Skeletal muscle tissue (tissue), 4 donors: ENCODE results near the gene SCRN2. TPM values are rescaled to one million over a fixed set of nuclear protein-coding genes. Genes with fewer than 3 reads are reported as not detected.

Source experiments
- H3K27ac ChIP-seq: one replicate; pipeline ENCODE4 v1.7.0; 2013; ENCODE audit warnings: mild to moderate bottlenecking, low read depth, low read length, inconsistent platforms
- H3K27me3 ChIP-seq, 3 donors: one replicate each; pipeline ENCODE4 v1.7.0; 2013; ENCODE audit warnings: low read length in 3 of 3; ENCODE audit not compliant: control insufficient read depth in 3 of 3, insufficient read depth in 3 of 3
- H3K36me3 ChIP-seq, 3 donors: one replicate each; pipeline ENCODE4 v1.7.0; 2013; ENCODE audit warnings: low read length in 3 of 3; ENCODE audit not compliant: control insufficient read depth in 3 of 3, insufficient read depth in 3 of 3
- H3K4me1 ChIP-seq, 3 donors: one replicate each; pipeline ENCODE4 v1.7.0; 2013; ENCODE audit warnings: low read length in 3 of 3, mild to moderate bottlenecking in 3 of 3; ENCODE audit not compliant: control insufficient read depth in 3 of 3, insufficient read depth in 3 of 3
- H3K4me3 ChIP-seq, 3 donors: one replicate each; pipeline ENCODE4 v1.7.0; 2013; ENCODE audit warnings: low read length in 3 of 3
- H3K9ac ChIP-seq, 3 donors: one replicate each; pipeline ENCODE4 v1.7.0; 2013; ENCODE audit warnings: low read length in 3 of 3, mild to moderate bottlenecking in 3 of 3, moderate library complexity in 2 of 3, low read depth in 1 of 3
- H3K9me3 ChIP-seq, 3 donors: one replicate each; pipeline ENCODE4 v1.7.0; 2013; ENCODE audit warnings: low read length in 3 of 3; ENCODE audit not compliant: control insufficient read depth in 3 of 3
- total RNA-seq: library from RNA; depleted of rRNA; stranded (reverse); fragments of >200 nt; gene quantifications from one replicate; pipeline ENCODE4 v1.2.3, GENCODE V29; 2014
- donor health status: Osteomylitis.

SCRN2 gene
- total RNA-seq, 1 donor from 2014 or later = 29.2 TPM

- no peak overlapping the region for H3K27ac ChIP-seq
- H3K36me3 ChIP-seq = no peaks in the 10 kb centered on the region
- H3K9ac ChIP-seq = no peak overlapping the region
- H3K4me3 ChIP-seq = no peak overlapping the region
- no peaks in the 10 kb centered on the region for H3K27me3 ChIP-seq
- no peaks in the 10 kb centered on the region for H3K9me3 ChIP-seq
- peaks cover 3 to 8% (median 4%) of the 10 kb centered on the region in 3 donors for H3K4me1 ChIP-seq
Measured at GRCh38 chr17:47800686-47801085, 40.4 kb downstream of the SCRN2 start.

DNA sequence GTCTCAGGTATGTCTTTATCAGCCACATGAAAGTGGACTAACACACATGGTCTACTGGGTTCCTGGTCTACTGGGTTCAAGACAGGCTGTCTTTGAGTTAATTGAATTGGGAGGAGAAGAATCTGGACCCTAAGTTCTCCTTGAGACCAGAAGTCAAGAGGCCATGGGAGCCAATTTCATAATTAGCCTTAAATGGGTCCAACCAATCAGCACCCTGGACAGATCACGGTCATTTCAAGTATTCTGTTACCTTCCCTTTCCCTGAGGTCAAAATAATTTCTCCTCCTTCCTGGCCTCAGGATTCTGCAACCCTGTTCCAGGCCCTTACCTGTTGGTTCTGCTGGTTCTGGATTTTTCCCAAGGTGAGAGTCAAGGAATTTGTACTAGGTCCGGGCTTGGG is 43.3 kb downstream of the SCRN2 start:
- no peak overlapping the region for H3K4me3 ChIP-seq
- H3K4me1 ChIP-seq = no peaks in the 10 kb centered on the region
- H3K27ac ChIP-seq = no peak overlapping the region
- H3K9ac ChIP-seq = no peak overlapping the region
- H3K36me3 ChIP-seq = no peaks in the 10 kb centered on the region
- H3K27me3 ChIP-seq = peaks cover 4 to 12% (median 7%) of the 10 kb centered on the region in 3 donors
- H3K9me3 ChIP-seq = no peaks in the 10 kb centered on the region

DNA sequence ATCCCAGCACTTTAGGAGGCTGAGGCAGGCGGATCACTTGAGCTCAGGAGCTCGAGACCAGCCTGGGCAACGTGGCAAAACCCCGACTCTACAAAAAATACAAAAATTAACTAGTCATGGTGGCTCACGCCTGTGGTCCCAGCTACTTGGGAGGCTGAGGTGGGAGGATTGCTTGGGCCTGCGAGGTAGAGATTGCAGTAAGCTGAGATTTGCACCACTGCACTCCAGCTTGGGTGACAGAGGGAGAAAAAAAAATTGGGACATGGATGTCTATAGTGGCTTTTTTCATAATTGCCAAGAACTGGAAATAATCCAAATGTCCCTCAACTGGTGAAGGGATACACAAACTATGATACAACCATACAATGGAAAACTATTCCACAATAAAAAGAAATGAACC is 48.1 kb downstream of the SCRN2 start:
- H3K9ac ChIP-seq = no peak overlapping the region
- H3K4me1 ChIP-seq = peaks cover 0 to 9% (median 3%) of the 10 kb centered on the region in 3 donors
- H3K36me3 ChIP-seq = no peaks in the 10 kb centered on the region
- peaks cover 29 to 38% (median 30%) of the 10 kb centered on the region in 3 donors for H3K27me3 ChIP-seq
- no peak overlapping the region for H3K27ac ChIP-seq
- no peak overlapping the region for H3K4me3 ChIP-seq
- H3K9me3 ChIP-seq = no peaks in the 10 kb centered on the region

DNA sequence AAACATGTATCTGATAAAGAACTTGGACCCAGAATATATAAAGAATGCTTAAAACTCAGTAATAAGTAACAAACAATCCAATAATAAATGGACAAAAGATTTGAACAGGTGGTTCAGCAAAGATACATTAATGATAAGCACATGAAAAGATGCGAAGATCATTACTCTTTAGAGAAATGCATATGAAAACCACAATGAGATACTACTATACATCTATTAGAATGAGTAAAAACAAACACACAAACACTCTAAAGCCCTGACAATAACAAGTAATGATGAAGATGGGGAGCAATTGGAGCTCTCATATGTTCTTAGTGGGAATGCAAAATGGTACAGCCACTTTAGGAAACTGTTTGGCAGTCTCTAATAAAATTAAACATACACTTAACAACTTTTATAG is 48.6 kb downstream of the SCRN2 start:
- no peak overlapping the region for H3K4me3 ChIP-seq
- H3K4me1 ChIP-seq = peaks cover 0 to 9% (median 3%) of the 10 kb centered on the region in 3 donors
- H3K9ac ChIP-seq = no peak overlapping the region
- H3K27ac ChIP-seq = no peak overlapping the region
- H3K36me3 ChIP-seq = no peaks in the 10 kb centered on the region
- peaks cover 34 to 38% (median 35%) of the 10 kb centered on the region in 3 donors for H3K27me3 ChIP-seq
- H3K9me3 ChIP-seq = no peaks in the 10 kb centered on the region

GRCh38 chr17:47791025-47791424 is 50.0 kb downstream of the SCRN2 start:
- Histone ChIP-seq H3K4me1 (peaks cover 0 to 9% (median 3%) of the 10 kb centered on the region in 3 donors), H3K27me3 (peaks cover 35 to 38% (median 37%) of the 10 kb centered on the region in 3 donors), H3K9me3 (no peaks in the 10 kb centered on the region), H3K4me3 (no peak overlapping the region), H3K36me3 (no peaks in the 10 kb centered on the region), H3K9ac (no peak overlapping the region), H3K27ac (no peak overlapping the region)

DNA sequence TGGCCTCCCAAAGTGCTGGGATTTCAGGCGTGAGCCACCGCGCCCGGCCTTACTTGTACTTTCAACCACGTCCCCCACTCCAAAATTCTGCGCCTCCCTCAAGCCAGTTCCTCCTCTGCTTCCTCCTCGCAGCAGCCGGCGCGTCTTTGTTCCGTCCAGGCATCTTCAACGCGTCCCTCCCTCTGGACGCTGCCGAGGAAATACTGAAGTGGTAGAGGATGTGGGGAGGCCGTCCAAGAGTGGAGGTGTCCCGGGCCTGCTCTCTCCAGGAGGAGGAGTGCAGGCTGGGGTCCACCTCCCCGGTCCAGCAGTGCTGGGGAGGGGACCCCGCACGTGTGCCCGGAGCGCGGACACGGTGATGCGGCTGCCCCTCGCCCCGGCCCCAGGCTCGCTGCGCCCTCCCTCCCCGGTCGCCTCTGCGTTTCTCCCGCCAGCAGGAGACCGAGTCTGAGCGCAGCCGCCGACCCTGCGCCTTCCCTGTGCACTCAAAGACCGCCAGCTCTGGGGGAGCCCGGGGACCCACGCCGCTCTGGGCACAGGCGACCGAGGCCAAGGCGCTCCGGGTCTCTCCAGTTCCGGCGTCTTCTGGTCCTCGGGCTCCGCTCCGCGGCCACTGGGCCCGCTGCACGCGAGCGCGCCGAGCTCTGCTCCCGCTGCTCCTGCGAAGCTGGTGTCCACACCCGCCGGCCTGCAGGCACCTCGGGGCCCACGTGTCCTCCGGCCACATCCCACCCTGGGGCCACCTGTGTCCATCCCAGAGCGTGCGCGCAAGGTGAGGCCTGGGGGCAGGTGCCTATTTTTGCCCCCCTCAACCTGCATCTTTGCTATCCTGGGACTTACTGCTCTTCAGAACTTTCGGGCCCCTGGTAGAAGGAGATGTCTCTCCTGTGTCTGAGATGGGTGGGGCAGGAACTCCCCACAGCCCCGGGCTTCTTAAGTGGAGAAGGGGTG is 51.2 kb downstream of the SCRN2 start:
- H3K9ac ChIP-seq = peak overlapping the region in 1 of 3 donors; percentile 45
- H3K27me3 ChIP-seq = peaks cover 38 to 44% (median 39%) of the 10 kb centered on the region in 3 donors
- H3K4me3 ChIP-seq = peak overlapping the region in 2 of 3 donors; percentile 42 to 46
- H3K27ac ChIP-seq = no peak overlapping the region
- H3K36me3 ChIP-seq = no peaks in the 10 kb centered on the region
- H3K9me3 ChIP-seq = no peaks in the 10 kb centered on the region
- H3K4me1 ChIP-seq = peaks cover 0 to 9% (median 3%) of the 10 kb centered on the region in 3 donors

Other genes starting within 250 kb of the SCRN2 start
- gene KPNB1, start 191.4 kb downstream of the SCRN2 start, total RNA-seq = 119 TPM
- 7.8 TPM for gene TBKBP1, start 147.1 kb downstream of the SCRN2 start, total RNA-seq
- not detected for gene TBX21, start 108.0 kb downstream of the SCRN2 start, total RNA-seq
- 8.4 TPM for gene OSBPL7, start 19.5 kb downstream of the SCRN2 start, total RNA-seq
- 19.8 TPM for gene MRPL10, start 9.7 kb downstream of the SCRN2 start, total RNA-seq
- gene LRRC46, start 9.6 kb downstream of the SCRN2 start, total RNA-seq = not detected
- under 0.01 TPM for gene SP6, start 9.9 kb upstream of the SCRN2 start, total RNA-seq
- 0.52 TPM for gene SP2, start 55.0 kb upstream of the SCRN2 start, total RNA-seq
- 12.0 TPM for gene PNPO, start 100.3 kb upstream of the SCRN2 start, total RNA-seq
- gene PRR15L, start 116.6 kb upstream of the SCRN2 start, total RNA-seq = not detected
- gene CDK5RAP3, start 129.8 kb upstream of the SCRN2 start, total RNA-seq = 59.0 TPM
- 39.7 TPM for gene COPZ2, start 196.5 kb upstream of the SCRN2 start, total RNA-seq
- gene NFE2L1, start 207.1 kb upstream of the SCRN2 start, total RNA-seq = 93.4 TPM